Measurements from ENCODE around the gene SYT8.
"Not testable (repeated sequence)": the region's sequence is repeated elsewhere in the genome, so short reads cannot be mapped to it uniquely, and the experiment has no call there.

Gene SYT8

DNA sequence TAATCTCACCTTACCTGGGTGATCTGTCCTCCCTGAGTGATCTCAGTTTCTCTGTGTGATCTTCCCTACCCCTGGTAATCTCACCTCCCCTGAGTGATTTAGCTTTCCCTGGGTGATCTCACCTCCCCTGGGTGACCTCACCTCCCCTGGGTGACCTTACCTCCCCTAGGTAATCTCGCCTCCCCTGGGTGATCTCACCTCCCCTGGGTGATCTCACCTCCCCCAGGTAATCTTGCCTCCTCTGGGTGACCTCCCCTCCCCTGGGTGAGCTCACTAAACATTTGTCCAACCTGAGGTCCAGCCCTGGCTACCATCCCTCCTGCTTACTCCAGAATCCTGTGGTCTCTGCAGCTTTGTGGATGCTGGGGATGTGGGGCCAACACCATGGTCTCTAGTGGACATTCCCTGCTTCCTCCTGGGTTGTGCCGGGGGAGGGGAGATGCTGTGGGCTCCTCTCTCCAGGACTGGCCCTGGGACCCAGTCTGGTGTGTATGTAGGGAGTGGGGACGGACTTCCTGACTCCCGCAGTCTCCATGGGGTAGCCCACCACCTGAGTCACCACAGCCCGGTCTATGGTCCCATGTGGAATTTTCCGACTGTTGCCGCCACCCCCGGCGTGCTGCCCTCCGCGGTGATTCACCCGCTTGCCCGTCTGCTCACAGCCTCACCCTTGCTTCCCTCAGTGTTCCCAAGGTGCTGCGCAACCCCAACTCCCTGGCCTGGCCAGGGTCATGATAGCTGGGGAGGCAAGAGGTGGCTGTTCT lies 28.0 kb downstream of the SYT8 start:
- no peak for DNase-seq

DNA sequence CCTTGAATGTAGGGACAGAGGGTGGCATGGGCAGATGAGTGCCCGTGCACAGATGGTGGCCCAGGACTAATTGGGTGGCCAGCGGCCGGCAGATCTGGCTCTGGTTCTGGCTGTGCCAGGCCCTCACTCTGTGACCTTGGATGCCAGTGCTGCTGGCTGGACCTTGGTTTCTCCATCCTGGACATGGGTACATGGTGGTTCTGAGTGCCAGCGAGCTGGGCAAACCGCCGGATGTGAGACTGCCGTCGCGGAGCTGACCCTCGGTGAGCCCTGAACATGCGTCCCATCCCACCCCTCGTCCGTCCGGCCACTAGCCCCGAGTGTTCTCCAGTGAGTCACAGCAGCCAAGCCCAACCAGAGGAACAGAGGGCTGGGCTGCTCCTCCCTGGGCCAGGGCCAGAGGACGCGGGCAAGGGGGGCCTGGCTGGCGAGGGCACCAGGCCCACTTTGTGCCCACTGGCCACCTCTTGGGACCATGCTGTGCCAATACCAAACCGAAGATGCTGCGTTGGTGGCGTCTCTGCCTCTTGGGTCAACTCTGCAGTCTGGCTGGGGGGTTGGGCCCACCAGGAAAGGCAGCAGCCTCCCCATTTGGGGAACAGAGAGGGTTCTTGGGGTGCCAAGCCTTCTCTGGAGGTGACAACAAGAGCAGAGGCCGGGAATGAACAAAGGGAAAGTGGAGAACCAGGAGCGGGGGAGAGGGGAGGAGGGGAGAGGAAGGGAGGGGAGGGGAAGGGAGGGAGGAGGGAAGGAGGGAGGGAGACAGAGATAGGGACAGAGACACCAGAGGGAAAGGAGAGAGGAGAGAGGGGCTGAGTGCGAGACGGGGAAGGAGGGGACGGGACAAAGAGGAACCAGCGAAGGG lies 28.8 kb downstream of the SYT8 start:
- peak; percentile 45 for DNase-seq

DNA sequence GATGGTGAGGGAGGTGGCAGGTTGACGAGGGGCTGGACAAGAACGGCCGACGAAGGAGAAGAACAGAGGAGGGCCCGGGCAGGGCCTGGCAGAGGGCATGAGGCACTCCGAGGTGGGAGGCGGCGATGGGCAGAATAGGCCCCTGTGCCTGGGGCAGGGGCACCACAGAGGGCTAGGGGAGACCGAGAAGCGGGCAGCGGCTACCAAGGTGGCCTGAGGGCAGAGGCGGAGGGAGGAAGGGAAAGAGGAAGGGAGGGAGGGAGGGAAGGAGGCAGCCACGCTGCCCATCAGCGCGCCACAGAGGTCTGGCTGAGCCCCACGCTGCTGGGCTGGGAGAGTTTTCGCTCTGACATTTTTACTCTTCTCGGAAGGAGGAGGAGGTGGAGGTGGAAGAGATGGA lies 29.4 kb downstream of the SYT8 start:
- no peak for DNase-seq

DNA sequence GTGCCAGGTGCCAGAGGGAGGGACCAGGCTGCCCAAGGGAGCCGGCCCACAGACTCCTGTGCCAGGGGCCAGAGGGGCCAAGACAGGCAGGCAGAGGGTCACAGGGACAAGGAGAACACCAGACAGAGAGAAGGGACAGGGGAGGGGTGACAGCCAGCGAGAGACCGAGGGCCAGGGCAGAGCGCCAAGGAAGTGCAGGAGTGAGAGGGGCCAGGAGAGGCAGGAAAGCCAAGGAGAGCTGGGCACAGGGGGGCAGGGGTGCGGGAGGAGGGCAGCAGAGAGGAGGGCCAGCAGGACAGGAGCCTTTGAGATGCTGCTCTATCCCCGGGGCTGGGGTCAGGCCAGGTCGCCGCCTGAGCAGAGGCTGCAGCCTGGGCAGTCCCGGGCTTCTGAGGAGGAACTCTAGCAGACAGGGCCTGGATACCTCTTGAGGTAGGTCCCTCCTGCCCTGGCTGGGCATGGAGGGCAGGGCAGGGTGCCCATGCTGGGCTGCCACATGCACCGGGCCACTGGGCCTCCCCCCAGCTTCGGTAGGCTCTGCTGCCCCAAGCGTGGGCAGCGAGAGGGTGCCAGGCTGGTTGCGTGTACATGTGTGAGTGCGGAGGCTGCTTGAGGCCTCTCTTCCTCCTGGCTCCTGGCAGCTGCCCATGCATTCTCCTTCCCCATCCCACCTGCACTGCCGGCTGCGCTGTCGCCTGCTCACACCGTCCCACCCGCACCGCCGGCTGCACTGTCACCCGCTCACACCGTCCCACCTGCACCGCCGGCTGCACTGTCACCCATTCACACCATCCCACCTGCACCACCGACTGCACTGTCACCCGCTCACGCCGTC lies 30.3 kb downstream of the SYT8 start:
- no peak for DNase-seq

DNA sequence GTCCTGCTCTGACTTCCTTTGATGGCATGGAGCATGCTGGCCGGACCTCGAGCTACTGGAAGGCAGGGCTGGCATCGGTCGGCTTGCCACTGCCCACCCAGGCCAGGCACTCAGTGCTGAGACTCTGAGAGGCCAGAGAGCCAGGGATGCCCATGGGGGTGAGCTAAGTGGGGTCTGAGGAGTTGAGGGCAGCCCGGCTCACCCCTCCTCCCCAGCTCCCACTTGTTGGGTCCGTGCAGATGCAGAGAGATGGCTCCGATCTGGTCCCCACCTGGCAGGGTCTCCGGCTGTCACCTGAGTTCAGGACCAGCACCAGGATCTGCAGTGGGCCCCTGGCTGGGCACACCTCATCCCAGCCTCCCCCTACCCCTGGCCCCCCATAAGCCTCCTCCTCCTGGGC lies 31.4 kb downstream of the SYT8 start:
- no peak for DNase-seq

DNA sequence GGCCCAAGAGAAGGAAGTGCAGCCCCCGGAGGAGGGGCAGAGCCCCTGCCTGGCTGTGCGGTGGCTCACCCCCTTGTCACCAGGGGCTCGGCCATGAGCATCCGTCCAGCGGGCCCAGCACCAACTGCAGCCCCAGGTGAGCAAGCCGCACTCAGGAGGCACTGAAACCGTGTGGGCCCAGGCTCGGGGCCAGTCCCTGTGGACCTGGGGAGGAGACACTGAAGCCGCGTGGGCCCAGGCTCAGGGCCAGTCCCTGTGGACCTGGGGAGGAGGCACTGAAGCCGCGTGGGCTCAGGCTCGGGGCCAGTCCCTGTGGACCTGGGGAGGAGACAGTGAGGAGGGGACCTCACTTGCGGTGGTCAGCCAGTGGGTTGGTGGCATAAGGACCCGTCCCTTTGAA lies 32.0 kb downstream of the SYT8 start:
- DNase-seq, result no peak

DNA sequence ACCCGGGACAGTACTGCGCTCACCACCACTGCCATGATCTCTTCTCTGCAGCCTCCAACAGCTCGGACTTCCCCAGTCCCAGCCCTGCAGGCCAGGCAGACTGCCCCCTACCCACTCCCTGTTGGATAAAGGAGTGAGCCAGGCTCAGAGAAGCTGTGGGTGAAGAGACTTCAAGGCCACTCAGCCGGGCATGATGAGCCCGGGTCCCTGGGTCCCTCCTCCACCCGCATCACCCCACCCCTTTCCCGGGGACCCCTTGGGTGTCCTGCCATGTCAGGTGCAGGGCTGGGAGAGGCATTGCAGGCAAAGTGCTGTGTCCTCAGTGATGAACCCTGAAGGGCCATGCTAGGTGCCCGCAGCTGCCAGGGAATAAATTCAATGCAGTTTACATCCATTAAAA lies 32.6 kb downstream of the SYT8 start:
- no peak for DNase-seq

DNA sequence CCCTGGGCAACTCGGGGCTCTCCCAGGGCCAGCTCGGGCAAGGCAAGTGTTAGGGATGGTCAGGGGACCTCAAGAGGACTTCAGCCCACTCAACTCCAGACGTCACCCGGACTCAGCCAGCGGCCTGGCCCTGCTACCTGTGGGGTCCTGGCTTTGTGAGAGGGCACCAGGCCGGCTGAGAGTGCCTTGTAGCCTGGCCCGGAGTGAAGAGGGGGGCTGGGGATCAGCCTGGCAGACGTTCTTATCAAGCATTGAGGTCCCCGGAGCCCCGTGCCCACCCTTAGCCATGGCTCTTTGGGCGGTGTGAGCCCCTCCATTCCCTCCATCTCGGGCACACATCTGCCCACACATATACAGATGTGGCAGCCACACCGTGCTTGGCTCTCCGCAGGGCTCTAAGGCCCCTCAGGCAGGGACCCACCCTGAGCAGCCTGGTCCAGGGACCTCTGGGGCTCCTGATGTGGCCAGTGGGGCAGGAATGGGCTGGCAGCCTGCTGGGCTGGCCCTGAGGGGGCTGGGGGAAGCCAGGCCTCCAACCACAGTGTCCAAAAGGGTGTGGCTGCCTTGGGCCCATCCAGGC lies 33.4 kb downstream of the SYT8 start:
- no peak for DNase-seq

DNA sequence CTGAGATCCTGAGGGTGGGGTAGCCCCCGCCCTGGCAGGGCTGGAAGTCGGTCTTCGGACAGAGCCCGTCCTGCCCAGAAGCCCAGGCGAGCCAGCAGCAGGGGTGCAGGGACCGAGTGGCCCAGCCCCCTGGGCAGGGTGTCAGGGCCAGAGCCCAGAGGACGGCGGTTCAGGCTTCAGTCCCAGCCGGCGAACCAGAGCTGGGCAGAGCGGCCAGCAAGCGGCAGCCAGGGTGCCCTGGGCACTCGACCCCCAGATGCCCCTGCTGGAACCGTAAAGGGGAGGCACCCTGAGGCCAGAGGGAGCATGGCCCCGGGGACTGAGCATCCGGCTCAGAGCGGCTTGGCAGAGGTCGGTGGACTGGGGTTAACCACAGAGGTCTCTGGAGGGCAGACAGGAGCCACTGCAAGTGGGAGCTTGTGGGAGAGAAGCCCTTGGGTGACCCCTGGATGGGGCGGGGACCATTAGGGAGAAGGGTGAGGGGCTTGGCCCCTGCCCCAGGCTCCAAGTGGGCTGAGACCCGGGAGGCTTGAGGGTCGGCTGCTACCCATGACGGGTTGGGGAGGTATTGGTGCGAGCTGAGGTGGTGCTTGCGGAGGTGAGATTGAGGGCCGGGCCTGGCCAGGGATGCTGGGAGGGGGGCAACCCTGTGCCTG lies 34.0 kb downstream of the SYT8 start:
- no peak for DNase-seq

DNA sequence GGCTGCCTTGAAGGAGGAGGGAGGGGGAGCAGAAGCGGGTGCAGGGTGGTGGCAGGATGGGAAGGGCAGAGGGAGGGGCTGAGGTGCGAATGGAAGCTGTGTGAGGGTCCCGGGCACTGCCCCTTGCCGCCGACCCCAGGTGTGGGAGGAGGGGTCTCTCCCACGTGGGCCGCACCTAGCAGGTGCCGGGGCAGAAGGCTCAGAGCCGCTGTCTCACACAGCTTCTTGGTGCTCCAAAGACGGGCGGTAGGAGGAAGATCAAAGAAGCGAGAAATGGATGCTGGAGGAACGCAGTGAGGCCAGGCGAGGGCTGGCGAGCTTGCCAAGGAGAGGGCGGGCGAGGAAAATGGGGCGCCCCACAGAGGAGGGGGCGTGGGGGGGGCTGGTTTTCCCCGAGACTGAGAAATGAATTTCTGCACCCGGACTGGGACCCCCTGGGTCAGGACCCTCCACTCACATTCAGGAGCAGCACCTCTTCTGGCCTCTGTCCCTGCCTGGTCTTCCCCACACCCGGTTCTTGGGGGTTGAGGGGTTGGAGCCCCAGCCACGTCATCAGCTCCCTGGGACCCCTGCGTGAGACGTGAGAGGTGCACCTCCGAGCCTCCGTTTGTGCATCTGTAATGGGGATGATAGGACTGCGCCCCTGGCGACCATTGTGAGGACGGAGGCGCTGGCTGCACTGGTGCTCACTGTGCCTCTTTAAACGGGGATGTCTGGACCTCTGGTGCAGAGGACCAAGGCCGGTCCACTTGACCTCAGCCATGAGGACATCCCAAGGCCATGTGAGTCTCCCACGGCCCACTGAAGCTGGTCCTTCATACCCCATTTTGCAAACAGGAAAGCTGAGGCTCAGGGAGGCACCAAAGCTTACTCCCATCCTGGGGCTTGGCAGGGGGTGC lies 34.9 kb downstream of the SYT8 start:
- no peak for DNase-seq

DNA sequence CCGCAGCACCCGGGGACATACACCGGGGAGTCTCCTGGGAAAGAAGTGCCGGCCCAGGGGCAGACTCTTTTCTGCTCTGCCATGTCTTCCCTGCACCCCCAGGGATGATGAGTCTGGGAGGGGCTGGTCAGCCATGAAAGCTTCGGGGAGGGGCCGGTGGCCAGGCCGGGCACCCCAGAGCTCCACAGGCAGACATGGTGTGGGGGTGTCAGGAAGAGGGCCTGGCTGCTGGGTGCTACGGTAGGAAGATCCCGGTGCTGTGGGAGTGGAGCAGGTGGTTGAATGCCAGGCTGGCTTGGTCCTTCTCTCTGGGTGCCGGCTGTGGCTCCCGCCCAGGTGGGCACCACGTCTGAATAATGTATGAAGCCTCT lies 35.5 kb downstream of the SYT8 start:
- DNase-seq, result no peak

DNA sequence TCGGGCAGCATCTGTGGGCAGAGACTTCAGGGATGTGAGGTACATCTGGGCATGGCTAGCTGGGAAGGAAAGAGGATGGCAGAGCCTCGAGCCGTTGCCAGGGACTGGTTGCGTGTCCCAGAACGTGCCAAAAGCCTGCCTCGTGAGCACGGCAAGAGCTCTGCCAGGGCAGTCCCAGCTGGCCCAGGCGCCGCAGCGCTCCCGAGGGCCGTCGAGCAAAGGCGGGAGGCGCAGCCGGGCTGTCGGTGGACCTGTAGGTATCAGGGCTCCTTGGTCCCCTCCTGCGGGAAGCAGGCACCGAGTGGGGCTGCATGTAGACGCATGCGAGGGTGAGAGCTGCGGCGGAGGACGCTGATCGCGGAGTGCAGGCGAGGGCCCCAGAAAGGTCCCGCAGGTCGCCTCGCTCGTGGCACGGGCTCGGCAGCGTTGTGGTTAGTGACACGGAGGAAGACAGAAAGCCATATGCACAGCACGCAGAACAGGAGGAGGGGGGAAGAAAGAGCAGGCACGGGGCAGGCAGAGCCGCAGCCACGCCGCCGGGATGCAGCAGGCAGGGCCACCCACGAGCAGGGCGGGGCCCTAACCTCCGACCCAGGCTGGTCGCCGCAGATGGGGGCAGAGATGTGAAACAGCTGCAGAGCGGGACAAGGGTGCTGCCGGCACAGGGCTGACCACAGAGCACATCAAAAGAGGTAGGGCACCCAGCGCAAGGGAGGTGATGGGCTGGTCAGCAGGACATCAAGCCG lies 36.1 kb downstream of the SYT8 start:
- DNase-seq, result no peak

DNA sequence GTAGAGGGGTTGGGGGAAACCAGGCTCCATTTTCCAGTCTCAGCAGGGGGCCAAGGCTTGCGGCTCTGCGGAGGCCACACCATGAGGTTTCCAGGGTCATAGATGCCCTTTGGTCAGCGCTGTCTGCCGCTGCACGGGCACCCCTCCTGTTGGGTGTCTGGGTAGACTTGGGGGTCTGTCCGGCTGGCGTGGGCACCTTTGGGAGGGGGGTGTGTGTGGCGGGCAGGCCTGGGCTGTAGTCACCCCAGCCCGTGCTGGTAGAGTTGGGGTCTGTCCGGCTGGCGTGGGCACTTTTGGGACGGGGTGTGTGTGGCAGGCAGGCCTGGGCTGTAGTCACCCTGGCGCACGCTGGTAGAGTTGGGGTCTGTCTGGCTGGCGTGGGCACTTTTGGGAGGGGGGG lies 36.7 kb downstream of the SYT8 start:
- DNase-seq, result no peak

DNA sequence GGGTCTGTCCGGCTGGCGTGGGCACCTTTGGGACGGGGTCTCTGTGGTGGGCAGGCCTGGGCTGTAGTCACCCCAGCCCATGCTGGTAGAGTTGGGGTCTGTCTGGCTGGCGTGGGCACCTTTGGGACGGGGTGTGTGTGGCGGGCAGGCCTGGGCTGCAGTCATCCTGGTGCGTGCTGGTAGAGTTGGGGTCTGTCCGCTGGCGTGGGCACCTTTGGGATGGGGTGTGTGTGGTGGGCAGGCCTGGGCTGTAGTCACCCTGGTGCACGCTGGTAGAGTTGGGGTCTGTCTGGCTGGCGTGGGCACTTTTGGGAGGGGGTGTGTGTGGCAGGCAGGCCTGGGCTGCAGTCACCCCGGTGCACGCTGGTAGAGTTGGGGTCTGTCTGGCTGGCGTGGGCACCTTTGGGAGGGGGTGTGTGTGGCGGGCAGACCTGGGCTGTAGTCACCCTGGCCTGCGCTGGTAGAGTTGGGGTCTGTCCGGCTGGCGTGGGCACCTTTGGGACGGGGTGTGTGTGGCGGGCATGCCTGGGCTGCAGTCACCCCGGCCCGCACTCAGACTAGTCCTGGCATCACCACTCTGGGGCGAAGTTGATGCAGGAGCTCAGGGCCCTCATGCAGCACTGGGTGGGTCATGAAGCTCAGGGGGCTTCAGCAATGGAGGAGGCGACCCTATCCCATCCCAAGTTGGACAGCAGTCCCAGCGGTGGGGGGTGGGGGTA lies 37.6 kb downstream of the SYT8 start:
- DNase-seq, result no peak

DNA sequence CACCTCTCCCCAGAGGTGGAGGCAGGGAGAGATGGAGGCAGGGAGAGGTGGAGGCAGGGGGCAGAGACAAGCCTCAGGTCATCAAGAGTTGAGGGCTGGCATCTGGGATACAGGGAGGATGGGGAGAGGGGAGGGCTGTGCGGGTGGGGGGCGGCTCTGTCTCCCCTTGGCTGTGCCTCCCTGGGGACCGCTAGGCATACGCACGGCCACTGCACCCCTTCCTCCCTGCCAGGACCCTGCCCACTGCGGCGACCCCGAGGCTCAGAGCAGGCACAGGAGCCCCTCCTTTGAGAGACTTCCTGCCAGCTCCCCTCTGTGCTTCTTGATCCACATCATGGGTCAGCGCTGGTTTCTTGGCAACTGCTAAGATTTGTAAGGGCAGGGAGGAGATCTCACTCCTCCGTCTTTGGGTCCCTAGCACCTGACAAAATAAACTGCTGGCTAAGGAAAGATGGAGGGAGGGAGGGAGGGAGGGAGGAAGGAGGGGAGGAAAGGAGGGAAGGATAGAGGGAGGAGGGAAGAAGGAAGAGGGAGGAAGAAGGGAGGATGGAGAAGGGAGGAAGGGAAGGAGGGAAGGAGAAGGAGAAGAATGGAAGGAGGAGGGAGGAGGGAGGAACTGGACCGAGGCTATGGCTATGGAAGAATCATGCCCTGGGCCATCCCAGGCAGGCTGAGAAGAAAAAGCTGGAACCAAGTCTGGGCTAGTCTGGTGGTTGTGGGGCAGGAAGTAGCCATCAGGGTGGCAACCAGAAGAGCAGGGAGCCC lies 38.4 kb downstream of the SYT8 start:
- no peak for DNase-seq

DNA sequence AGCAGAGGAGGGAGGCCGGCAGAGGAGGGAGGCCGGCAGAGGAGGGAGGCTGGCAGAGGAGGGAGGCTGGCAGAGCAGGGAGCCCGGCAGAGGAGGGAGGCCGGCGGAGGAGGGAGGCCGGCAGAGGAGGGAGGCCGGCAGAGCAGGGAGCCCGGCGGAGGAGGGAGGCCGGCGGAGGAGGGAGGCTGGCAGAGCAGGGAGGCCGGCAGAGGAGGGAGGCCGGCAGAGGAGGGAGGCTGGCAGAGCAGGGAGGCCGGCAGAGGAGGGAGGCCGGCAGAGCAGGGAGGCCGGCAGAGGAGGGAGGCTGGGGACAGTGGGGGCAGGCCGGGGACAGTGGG lies 39.0 kb downstream of the SYT8 start:
- not testable (repeated sequence) for DNase-seq

DNA sequence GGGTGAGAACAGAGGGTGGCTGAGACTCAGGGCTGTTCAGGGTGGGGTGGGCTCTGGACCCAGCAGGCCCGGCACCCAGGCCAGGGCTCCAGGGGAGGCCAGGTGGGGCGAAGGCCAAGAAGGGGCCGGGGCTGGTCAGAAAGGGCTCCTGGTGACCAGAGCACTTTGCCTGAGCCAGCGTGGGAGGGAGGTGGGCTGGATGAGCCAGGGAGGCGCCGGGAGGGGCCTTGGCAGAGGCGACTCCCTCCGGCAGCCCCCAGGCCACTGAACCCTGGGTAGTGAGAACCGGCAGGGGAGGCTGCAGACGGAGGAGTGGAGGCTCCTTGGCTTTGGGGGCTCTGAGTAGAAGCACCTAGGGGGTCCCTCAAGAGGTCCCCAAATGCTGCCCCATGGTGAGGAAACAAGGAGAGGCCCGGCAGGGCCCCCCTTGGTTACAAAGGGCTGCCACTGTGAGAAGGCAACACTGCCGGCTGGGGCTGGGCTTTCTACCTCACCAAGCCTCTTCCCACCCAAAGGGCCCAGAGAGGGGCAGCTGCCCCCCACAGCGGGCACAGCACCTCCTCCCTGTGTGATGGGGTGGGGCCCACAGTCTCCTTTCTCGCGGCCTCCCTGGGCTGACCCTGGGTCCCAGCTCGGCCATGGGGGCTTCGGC lies 39.8 kb downstream of the SYT8 start:
- DNase-seq, result not testable (repeated sequence)

DNA sequence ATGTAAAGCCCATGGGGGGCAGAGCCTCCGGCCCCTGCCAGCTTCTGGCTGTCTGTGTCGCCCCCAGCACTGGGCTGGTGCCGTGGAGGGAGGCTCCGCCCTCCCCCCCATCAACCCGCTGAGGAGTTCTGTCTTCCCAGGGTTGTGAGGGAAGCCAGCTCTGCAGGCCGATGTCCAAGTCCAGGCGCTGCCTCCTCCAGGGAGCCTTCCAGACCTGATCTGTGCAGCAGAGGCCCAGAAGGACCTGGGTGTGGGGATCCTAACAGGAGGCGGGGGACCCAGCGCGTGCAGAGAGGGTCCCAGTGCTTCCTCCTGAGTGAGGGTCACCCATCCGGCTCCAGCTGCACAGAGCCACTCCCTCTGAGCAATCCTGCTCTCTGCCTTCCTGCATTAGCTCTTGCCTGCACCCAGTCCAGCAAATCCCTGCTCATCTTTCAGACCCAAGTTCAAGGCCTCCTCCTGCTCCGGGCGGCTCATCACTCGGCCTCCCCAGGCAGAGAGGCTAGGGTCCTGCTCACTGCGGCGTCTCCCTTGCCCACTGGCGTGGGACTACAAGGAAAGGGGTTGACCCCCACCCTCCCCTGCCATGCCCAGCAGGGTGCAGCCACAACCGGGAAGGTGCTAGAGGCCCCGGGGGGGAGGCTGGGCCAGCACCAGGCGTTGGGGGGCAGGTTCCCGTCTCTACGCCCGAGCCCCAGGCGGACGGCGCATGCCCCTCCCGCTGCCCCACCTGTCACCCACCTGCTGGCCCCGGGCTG lies 40.5 kb downstream of the SYT8 start:
- peak; percentile 36 for DNase-seq

Measured in NCI-H345 (cell line).